HEK293 (cell line): ENCODE measurements around the gene ADPRHL1.
A peak's percentile ranks its signal among the peaks of the same experiment; 100 is the strongest.

Experiments
- HOXC10 ChIP-seq: sonication (generic); formaldehyde crosslinking; IDR thresholded peaks from 2 replicates; pipeline ENCODE4 v1.8.1; 2023; ENCODE audit warnings: mild to moderate bottlenecking, missing genetic modification reagents
- KLF7 ChIP-seq: fragments of 450-650 bp; formaldehyde crosslinking; IDR thresholded peaks from 2 replicates; pipeline ENCODE4 v1.5.1; 2016; ENCODE audit warnings: missing biosample characterization, missing genetic modification characterization, borderline replicate concordance
- KLF8 ChIP-seq: fragments of 450-650 bp; formaldehyde crosslinking; IDR thresholded peaks from 2 replicates; pipeline ENCODE4 v1.5.1; 2016; ENCODE audit warnings: missing biosample characterization, missing genetic modification characterization
- OVOL3 ChIP-seq: fragments of 450-650 bp; formaldehyde crosslinking; IDR thresholded peaks from 2 replicates; pipeline ENCODE4 v1.5.1; 2016; ENCODE audit warnings: missing biosample characterization, missing genetic modification characterization
- SP7 ChIP-seq: fragments of 450-650 bp; formaldehyde crosslinking; IDR thresholded peaks from 2 replicates; pipeline ENCODE4 v1.5.1; 2016; ENCODE audit warnings: missing biosample characterization, missing genetic modification characterization
- WT1 ChIP-seq: fragments of 450-650 bp; formaldehyde crosslinking; IDR thresholded peaks from 2 replicates; pipeline ENCODE4 v1.5.1; 2016; ENCODE audit warnings: missing biosample characterization, missing genetic modification characterization
- ZNF10 ChIP-seq: fragments of 450-650 bp; formaldehyde crosslinking; IDR thresholded peaks from 2 replicates; pipeline ENCODE4 v1.5.1; 2017; ENCODE audit warnings: missing biosample characterization, missing genetic modification characterization
- ZNF132 ChIP-seq: fragments of 450-650 bp; formaldehyde crosslinking; IDR thresholded peaks from 2 replicates; pipeline ENCODE4 v1.5.1; 2017; ENCODE audit warnings: missing biosample characterization, missing genetic modification characterization, borderline replicate concordance
- ZNF157 ChIP-seq: fragments of 450-650 bp; formaldehyde crosslinking; IDR thresholded peaks from 2 replicates; pipeline ENCODE4 v1.5.1; 2016; ENCODE audit warnings: missing biosample characterization, missing genetic modification characterization
- ZNF169 ChIP-seq: fragments of 450-650 bp; formaldehyde crosslinking; IDR thresholded peaks from 2 replicates; pipeline ENCODE4 v1.5.1; 2016; ENCODE audit warnings: missing biosample characterization, missing genetic modification characterization
- ZNF202 ChIP-seq: fragments of 450-650 bp; formaldehyde crosslinking; IDR thresholded peaks from 2 replicates; pipeline ENCODE4 v1.5.1; 2016; ENCODE audit warnings: missing biosample characterization, missing genetic modification characterization, borderline replicate concordance
- ZNF394 ChIP-seq: fragments of 450-650 bp; formaldehyde crosslinking; IDR thresholded peaks from 2 replicates; pipeline ENCODE4 v1.5.1; 2016; ENCODE audit warnings: missing biosample characterization, missing genetic modification characterization, mild to moderate bottlenecking, moderate library complexity, borderline replicate concordance
- ZNF433 ChIP-seq: fragments of 450-650 bp; formaldehyde crosslinking; IDR thresholded peaks from 2 replicates; pipeline ENCODE4 v1.5.1; 2016; ENCODE audit warnings: missing biosample characterization, missing genetic modification characterization, low read depth
- ZNF555 ChIP-seq: fragments of 450-650 bp; formaldehyde crosslinking; conservative IDR thresholded peaks from 2 replicates; pipeline ENCODE4 v1.5.1; 2017; ENCODE audit warnings: missing biosample characterization, mild to moderate bottlenecking, missing genetic modification characterization, inconsistent platforms
- ZNF580 ChIP-seq: fragments of 450-650 bp; formaldehyde crosslinking; IDR thresholded peaks from 2 replicates; pipeline ENCODE4 v1.5.1; 2016; ENCODE audit warnings: missing biosample characterization, missing genetic modification characterization
- ZNF623 ChIP-seq: fragments of 450-650 bp; formaldehyde crosslinking; IDR thresholded peaks from 2 replicates; pipeline ENCODE4 v1.5.1; 2016; ENCODE audit warnings: missing biosample characterization, missing genetic modification characterization
- ZNF624 ChIP-seq: fragments of 450-650 bp; formaldehyde crosslinking; IDR thresholded peaks from 2 replicates; pipeline ENCODE4 v1.5.1; 2017; ENCODE audit warnings: missing biosample characterization, missing genetic modification characterization
- ZNF626 ChIP-seq: fragments of 450-650 bp; sonication (Bioruptor Pico); formaldehyde crosslinking; IDR thresholded peaks from 2 replicates; pipeline ENCODE4 v1.5.1; 2018; ENCODE audit warnings: missing biosample characterization, missing genetic modification characterization, inconsistent platforms
- ZNF645 ChIP-seq: fragments of 450-650 bp; formaldehyde crosslinking; IDR thresholded peaks from 2 replicates; pipeline ENCODE4; 2016; ENCODE audit warnings: missing biosample characterization, missing genetic modification characterization
- ZNF654 ChIP-seq: fragments of 450-650 bp; formaldehyde crosslinking; IDR thresholded peaks from 2 replicates; pipeline ENCODE4 v1.5.1; 2016; ENCODE audit warnings: low read depth, missing biosample characterization, missing genetic modification characterization
- ZNF658 ChIP-seq: fragments of 450-650 bp; formaldehyde crosslinking; IDR thresholded peaks from 2 replicates; pipeline ENCODE4; 2016; ENCODE audit warnings: missing biosample characterization, missing genetic modification characterization
- ZNF747 ChIP-seq: fragments of 450-650 bp; formaldehyde crosslinking; IDR thresholded peaks from 2 replicates; pipeline ENCODE4 v1.5.1; 2016; ENCODE audit warnings: missing biosample characterization, missing genetic modification characterization
- ZNF777 ChIP-seq: fragments of 450-650 bp; formaldehyde crosslinking; IDR thresholded peaks from 2 replicates; pipeline ENCODE4 v1.5.1; 2017; ENCODE audit warnings: missing biosample characterization, missing genetic modification characterization, borderline replicate concordance
- ZNF791 ChIP-seq: fragments of 450-650 bp; formaldehyde crosslinking; IDR thresholded peaks from 2 replicates; pipeline ENCODE4 v1.5.1; 2016; ENCODE audit warnings: missing biosample characterization, missing genetic modification characterization
- ZNF837 ChIP-seq: fragments of 450-650 bp; formaldehyde crosslinking; IDR thresholded peaks from 2 replicates; pipeline ENCODE4 v1.5.1; 2016; ENCODE audit warnings: missing biosample characterization, missing genetic modification characterization
- ZSCAN16 ChIP-seq: fragments of 450-650 bp; formaldehyde crosslinking; IDR thresholded peaks from 2 replicates; pipeline ENCODE4 v1.5.1; 2016; ENCODE audit warnings: missing biosample characterization, missing genetic modification characterization
- TF ChIP-seq, protein P1 (sequence below): fragments of 450-650 bp; formaldehyde crosslinking; IDR thresholded peaks from 2 replicates; pipeline ENCODE4 v1.5.1; 2016; ENCODE audit warnings: missing biosample characterization, missing genetic modification characterization
- TF ChIP-seq, protein P2 (sequence below): fragments of 450-650 bp; formaldehyde crosslinking; IDR thresholded peaks from 2 replicates; pipeline ENCODE4 v1.5.1; 2017; ENCODE audit warnings: missing biosample characterization, missing genetic modification characterization
- TF ChIP-seq, protein P3 (sequence below): IDR thresholded peaks from 2 replicates; pipeline ENCODE4 v1.6.1; 2011; ENCODE audit warnings: mild to moderate bottlenecking, low read depth, low read length, borderline replicate concordance
- TF ChIP-seq, protein P4 (sequence below): fragments of 450-650 bp; formaldehyde crosslinking; IDR thresholded peaks from 2 replicates; pipeline ENCODE4 v1.5.1; 2017; ENCODE audit warnings: missing biosample characterization, missing genetic modification characterization

Gene ADPRHL1

DNA sequence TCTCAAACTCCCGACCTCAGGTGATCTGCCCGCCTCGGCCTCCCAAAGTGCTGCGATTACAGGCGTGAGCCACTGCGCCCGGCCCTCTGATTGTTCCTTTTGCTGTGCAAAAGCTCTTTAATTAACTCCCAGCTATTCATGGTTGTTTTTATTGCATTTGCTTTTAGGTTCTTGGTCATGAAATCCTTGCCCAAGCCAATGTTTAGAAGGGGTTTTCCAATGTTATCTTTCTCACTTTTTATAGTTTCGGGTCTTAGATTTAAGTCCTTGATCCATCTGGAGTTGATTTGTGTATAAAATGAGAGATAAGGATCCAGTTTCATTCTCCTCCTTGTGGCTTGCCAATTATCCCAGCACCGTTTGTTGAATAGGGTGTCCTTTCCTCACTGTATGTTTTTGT is 70.2 kb downstream of the ADPRHL1 start (continued):
- TF ChIP-seq ZNF777 (tag by site-specific recombination) (no peak), ZNF658 (tag by site-specific recombination) (no peak), ZNF157 (tag by site-specific recombination) (no peak), ZNF132 (tag by site-specific recombination) (no peak), ZNF10 (tag by site-specific recombination) (no peak), KLF7 (tag by site-specific recombination) (peak; percentile 28; the same call in 1 of the 2 replicates), ZNF626 (tag by site-specific recombination) (no peak), ZSCAN16 (tag by site-specific recombination) (no peak), ZNF433 (tag by site-specific recombination) (no peak), OVOL3 (peak; percentile 89), SP7 (tag by site-specific recombination) (peak; percentile 90), ZNF747 (no peak), ZNF654 (tag by site-specific recombination) (no peak), HOXC10 (CRISPR knock-in tag) (no peak), KLF8 (tag by site-specific recombination) (no peak), ZNF202 (tag by site-specific recombination) (no peak), ZNF580 (tag by site-specific recombination) (peak; percentile 43; the same call in 1 of the 2 replicates), ZNF394 (tag by site-specific recombination) (no peak), ZNF837 (no peak), WT1 (tag by site-specific recombination) (peak; percentile 96), ZNF169 (tag by site-specific recombination) (no peak), ZNF555 (tag by site-specific recombination) (no peak), ZNF645 (no peak), ZNF623 (no peak), ZNF624 (tag by site-specific recombination) (no peak), ZNF791 (no peak)
- TF ChIP-seq, protein P1, sequence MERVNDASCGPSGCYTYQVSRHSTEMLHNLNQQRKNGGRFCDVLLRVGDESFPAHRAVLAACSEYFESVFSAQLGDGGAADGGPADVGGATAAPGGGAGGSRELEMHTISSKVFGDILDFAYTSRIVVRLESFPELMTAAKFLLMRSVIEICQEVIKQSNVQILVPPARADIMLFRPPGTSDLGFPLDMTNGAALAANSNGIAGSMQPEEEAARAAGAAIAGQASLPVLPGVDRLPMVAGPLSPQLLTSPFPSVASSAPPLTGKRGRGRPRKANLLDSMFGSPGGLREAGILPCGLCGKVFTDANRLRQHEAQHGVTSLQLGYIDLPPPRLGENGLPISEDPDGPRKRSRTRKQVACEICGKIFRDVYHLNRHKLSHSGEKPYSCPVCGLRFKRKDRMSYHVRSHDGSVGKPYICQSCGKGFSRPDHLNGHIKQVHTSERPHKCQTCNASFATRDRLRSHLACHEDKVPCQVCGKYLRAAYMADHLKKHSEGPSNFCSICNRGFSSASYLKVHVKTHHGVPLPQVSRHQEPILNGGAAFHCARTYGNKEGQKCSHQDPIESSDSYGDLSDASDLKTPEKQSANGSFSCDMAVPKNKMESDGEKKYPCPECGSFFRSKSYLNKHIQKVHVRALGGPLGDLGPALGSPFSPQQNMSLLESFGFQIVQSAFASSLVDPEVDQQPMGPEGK (tag by site-specific recombination) = no peak
- TF ChIP-seq, protein P2, sequence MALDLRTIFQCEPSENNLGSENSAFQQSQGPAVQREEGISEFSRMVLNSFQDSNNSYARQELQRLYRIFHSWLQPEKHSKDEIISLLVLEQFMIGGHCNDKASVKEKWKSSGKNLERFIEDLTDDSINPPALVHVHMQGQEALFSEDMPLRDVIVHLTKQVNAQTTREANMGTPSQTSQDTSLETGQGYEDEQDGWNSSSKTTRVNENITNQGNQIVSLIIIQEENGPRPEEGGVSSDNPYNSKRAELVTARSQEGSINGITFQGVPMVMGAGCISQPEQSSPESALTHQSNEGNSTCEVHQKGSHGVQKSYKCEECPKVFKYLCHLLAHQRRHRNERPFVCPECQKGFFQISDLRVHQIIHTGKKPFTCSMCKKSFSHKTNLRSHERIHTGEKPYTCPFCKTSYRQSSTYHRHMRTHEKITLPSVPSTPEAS (tag by site-specific recombination) = no peak
- TF ChIP-seq, protein P3, sequence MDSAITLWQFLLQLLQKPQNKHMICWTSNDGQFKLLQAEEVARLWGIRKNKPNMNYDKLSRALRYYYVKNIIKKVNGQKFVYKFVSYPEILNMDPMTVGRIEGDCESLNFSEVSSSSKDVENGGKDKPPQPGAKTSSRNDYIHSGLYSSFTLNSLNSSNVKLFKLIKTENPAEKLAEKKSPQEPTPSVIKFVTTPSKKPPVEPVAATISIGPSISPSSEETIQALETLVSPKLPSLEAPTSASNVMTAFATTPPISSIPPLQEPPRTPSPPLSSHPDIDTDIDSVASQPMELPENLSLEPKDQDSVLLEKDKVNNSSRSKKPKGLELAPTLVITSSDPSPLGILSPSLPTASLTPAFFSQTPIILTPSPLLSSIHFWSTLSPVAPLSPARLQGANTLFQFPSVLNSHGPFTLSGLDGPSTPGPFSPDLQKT = no peak
- TF ChIP-seq, protein P4, sequence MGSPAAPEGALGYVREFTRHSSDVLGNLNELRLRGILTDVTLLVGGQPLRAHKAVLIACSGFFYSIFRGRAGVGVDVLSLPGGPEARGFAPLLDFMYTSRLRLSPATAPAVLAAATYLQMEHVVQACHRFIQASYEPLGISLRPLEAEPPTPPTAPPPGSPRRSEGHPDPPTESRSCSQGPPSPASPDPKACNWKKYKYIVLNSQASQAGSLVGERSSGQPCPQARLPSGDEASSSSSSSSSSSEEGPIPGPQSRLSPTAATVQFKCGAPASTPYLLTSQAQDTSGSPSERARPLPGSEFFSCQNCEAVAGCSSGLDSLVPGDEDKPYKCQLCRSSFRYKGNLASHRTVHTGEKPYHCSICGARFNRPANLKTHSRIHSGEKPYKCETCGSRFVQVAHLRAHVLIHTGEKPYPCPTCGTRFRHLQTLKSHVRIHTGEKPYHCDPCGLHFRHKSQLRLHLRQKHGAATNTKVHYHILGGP (tag by site-specific recombination) = peak; percentile 15; the same call in 1 of the 2 replicates
- TF ChIP-seq, all 188 proteins: peak for 33
